Spleen (tissue), 7 donors: ENCODE results near the gene CLMP.

Experiments
- CTCF ChIP-seq, 11 experiments: fragments of 200-600 bp in 7 of 11; fragments of 450-650 bp in 4 of 11; sonication (generic) in 4 of 11; IDR thresholded peaks in 8 of 11; conservative IDR thresholded peaks in 3 of 11; 1 replicate in 7 of 11; 2 replicates in 4 of 11; pipeline versions ENCODE4 v1.4.0 to v1.8.0; 2016 to 2021; ENCODE audit warnings: antibody characterized with exemption in 11 of 11, inconsistent platforms in 4 of 11, mild to moderate bottlenecking in 1 of 11
- POLR2A ChIP-seq, 3 donors: fragments of 450-650 bp; IDR thresholded peaks; one replicate each; pipeline ENCODE4 v1.5.1; 2017; ENCODE audit warnings: antibody characterized with exemption in 3 of 3, mild to moderate bottlenecking in 1 of 3
- POLR2AphosphoS5 ChIP-seq, 3 donors: sonication (generic); formaldehyde crosslinking; IDR thresholded peaks; one replicate each; pipeline ENCODE4 v1.5.1; 2017; ENCODE audit warnings: antibody characterized with exemption in 3 of 3
- donor health status: DM: no; HTN: no; CAD: no; lungs with moderate emphysema.
- donor health status: DM: no; HTN: no; CAD: no.
- donor health status: DM: no; HTN: no; CAD: no.

DNA sequence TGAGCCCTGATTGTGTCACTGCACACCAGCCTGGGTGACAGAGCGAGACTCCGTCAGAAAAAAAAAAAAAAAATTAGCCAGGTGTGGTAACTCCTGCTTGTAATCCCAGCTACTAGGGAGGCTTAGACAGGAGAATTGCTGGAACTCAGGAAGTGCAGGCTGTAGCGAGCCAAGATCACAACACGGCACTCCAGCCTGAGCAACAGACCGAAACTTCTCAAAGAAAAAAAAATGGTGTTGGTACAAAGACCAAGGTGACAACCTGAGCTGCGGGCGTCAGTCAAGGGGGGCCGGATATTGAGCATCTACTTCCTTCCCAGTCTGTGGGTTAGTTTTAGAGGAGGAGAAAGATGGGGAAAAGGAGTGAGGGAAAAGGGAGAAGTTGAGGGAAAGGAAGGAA lies 84.7 kb downstream of the CLMP start:
- TF ChIP-seq CTCF (IDR thresholded peaks at IDR 0.05 in 8 of 11, conservative IDR thresholded peaks at IDR 0.05 in 3 of 11): no peak
- TF ChIP-seq POLR2A (IDR thresholded peaks at IDR 0.05): no peak
- no peak for TF ChIP-seq POLR2AphosphoS5 (IDR thresholded peaks at IDR 0.05)
